HepG2 (cell line): ENCODE measurements around the gene ATP11A. TPM values are rescaled to one million over a fixed set of nuclear protein-coding genes. Genes with fewer than 3 reads are reported as not detected.

ENCODE experiments used
- ATAC-seq: fragments of 200-7000 bp; cut with Tn5 transposase; 3 replicates; pipeline ENCODE4 v1.9.1; 2020; ENCODE audit warnings: mild to moderate bottlenecking, moderate library complexity
- BruUV-seq: library from RNA; stranded (reverse); fragments of 400-500 nt; replicated peaks from 2 replicates; lab custom pipeline; 2021; lab: Mats Ljungman, UMichigan
- CTCF ChIA-PET: fragments of 300-600 bp; formaldehyde crosslinking; extraction: SDS; loops from one replicate; lab custom pipeline; 2021; ENCODE audit warnings: low total read pairs, inconsistent platforms, low intra/inter-chr PET ratio; lab: Yijun Ruan, JAX
- POLR2A ChIA-PET: fragments of 350-600 bp; sonication (Branson Sonifier 250); formaldehyde crosslinking; loops from one replicate; lab custom pipeline; 2020; ENCODE audit warnings: antibody characterized with exemption, inconsistent platforms; lab: Yijun Ruan, JAX
- DNase-seq: peaks from one replicate; pipeline ENCODE4 v3.0.0-alpha.2; 2015; ENCODE audit warnings: low spot score
- FAIRE-seq: peaks from 3 replicates; lab custom pipeline; 2011; peaks lifted over from hg19 to GRCh38; lab: Jason Lieb, UNC
- H2AFZ ChIP-seq: one replicate; pipeline ENCODE4 v1.6.1; 2011; ENCODE audit warnings: low read length, inconsistent platforms
- H3K27ac ChIP-seq: fragments of 300-600 bp; 3 replicates; pipeline ENCODE4 v1.8.0; 2011; ENCODE audit warnings: mixed run types, mild to moderate bottlenecking, mixed read lengths, low read length, inconsistent platforms; ENCODE audit not compliant: insufficient read depth; ENCODE audit errors: extremely low read length
- H3K27me3 ChIP-seq, 2 experiments: fragments of 200-600 bp in 1 of 2; 2 replicates in 1 of 2; 3 replicates in 1 of 2; pipeline versions ENCODE4 v1.6.0 to v1.8.0; 2011; ENCODE audit warnings: low read length in 2 of 2, mild to moderate bottlenecking in 2 of 2, moderate library complexity in 2 of 2, inconsistent platforms in 1 of 2; ENCODE audit not compliant: insufficient read depth in 2 of 2, control insufficient read depth in 1 of 2
- H3K36me3 ChIP-seq, 2 experiments: fragments of 200-600 bp in 1 of 2; replicated peaks in 1 of 2; 2 replicates in 1 of 2; 3 replicates in 1 of 2; pipeline versions ENCODE4 v1.5.1 to v1.8.0; 2011; ENCODE audit warnings: low read length in 2 of 2, inconsistent platforms in 1 of 2; ENCODE audit not compliant: insufficient read depth in 2 of 2, control insufficient read depth in 1 of 2
- H3K4me1 ChIP-seq: 2 replicates; pipeline ENCODE4 v1.5.1; 2012; ENCODE audit warnings: low read length, inconsistent platforms; ENCODE audit not compliant: insufficient read depth
- H3K4me2 ChIP-seq: 2 replicates; pipeline ENCODE4 v1.6.0; 2011; ENCODE audit warnings: low read depth, low read length, inconsistent platforms
- H3K4me3 ChIP-seq, 3 experiments: fragments of 200-600 bp in 1 of 3; sonication (generic), shearing (Covaris generic) in 1 of 3; replicated peaks in 1 of 3; 2 replicates each; pipeline ENCODE4 v1.5.1; 2011 to 2016; ENCODE audit warnings: low read length in 3 of 3, inconsistent platforms in 2 of 3, low read depth in 2 of 3, mild to moderate bottlenecking in 2 of 3, control low read depth in 1 of 3, mixed read lengths in 1 of 3; ENCODE audit not compliant: insufficient read depth in 1 of 3
- H3K79me2 ChIP-seq: one replicate; pipeline ENCODE4 v1.6.1; 2011; ENCODE audit warnings: low read length, inconsistent platforms; ENCODE audit not compliant: insufficient read depth
- H3K9ac ChIP-seq: 2 replicates; pipeline ENCODE4 v1.6.0; 2011; ENCODE audit warnings: mild to moderate bottlenecking, low read depth, low read length, inconsistent platforms; ENCODE audit not compliant: insufficient read depth
- H3K9me3 ChIP-seq: 2 replicates; pipeline ENCODE4 v1.5.1; 2012; ENCODE audit warnings: mild to moderate bottlenecking, low read length
- H4K20me1 ChIP-seq: 2 replicates; pipeline ENCODE4 v1.6.0; 2011; ENCODE audit warnings: inconsistent platforms, mild to moderate bottlenecking, low read length, moderate library complexity; ENCODE audit not compliant: insufficient read depth
- ELF3 ChIP-seq: IDR thresholded peaks from 2 replicates; pipeline ENCODE4 v1.6.1; 2016; ENCODE audit warnings: missing genetic modification reagents, missing compliant biosample characterization
- HHEX ChIP-seq: IDR thresholded peaks from 2 replicates; pipeline ENCODE4 v1.6.1; 2016; ENCODE audit warnings: control low read depth
- HMG20B ChIP-seq: conservative IDR thresholded peaks from 2 replicates; pipeline ENCODE4 v1.6.1; 2016; ENCODE audit warnings: missing genetic modification reagents, missing compliant biosample characterization
- MAFK ChIP-seq, 2 experiments: IDR thresholded peaks in 1 of 2; conservative IDR thresholded peaks in 1 of 2; 2 replicates each; pipeline ENCODE4 v1.6.1; 2011; ENCODE audit warnings: improper control_type of control experiment in 2 of 2, low read length in 2 of 2
- NCOR1 ChIP-seq: fragments of 200-600 bp; sonication (generic); IDR thresholded peaks from 2 replicates; pipeline ENCODE4 v1.7.0; 2017; ENCODE audit warnings: antibody characterized with exemption, low read length, borderline replicate concordance
- SMARCC2 ChIP-seq: fragments of 450-650 bp; IDR thresholded peaks from 2 replicates; pipeline ENCODE4 v1.6.1; 2017; ENCODE audit warnings: antibody characterized with exemption, mild to moderate bottlenecking
- STAT5B ChIP-seq: sonication (generic); formaldehyde crosslinking; IDR thresholded peaks from 2 replicates; pipeline ENCODE4 v1.4.0; 2020; ENCODE audit warnings: missing genetic modification reagents
- TCF7 ChIP-seq: sonication (generic); IDR thresholded peaks from 2 replicates; pipeline ENCODE4 v1.6.1; 2016; ENCODE audit warnings: antibody characterized with exemption, low read depth
- ZFP36 ChIP-seq: fragments of 150-350 bp; IDR thresholded peaks from 2 replicates; pipeline ENCODE4 v1.6.1; 2018; ENCODE audit warnings: borderline replicate concordance, low read length, low read depth; ENCODE audit not compliant: partially characterized antibody
- ZFP37 ChIP-seq: sonication (generic); formaldehyde crosslinking; IDR thresholded peaks from 2 replicates; pipeline ENCODE4 v1.4.0; 2020; ENCODE audit warnings: missing genetic modification reagents, borderline replicate concordance
- ZKSCAN8 ChIP-seq: IDR thresholded peaks from 2 replicates; pipeline ENCODE4 v1.6.1; 2016; ENCODE audit warnings: borderline replicate concordance, missing genetic modification reagents, missing compliant biosample characterization
- ZNF17 ChIP-seq: sonication (generic); formaldehyde crosslinking; IDR thresholded peaks from 2 replicates; pipeline ENCODE4 v1.5.0; 2020; ENCODE audit warnings: mild to moderate bottlenecking, missing genetic modification reagents
- ZSCAN12 ChIP-seq: sonication (generic); formaldehyde crosslinking; IDR thresholded peaks from 2 replicates; pipeline ENCODE4 v1.9.0; 2021; ENCODE audit warnings: mild to moderate bottlenecking, missing genetic modification reagents
- WGBS: methylation state at CpG from one replicate; pipeline ENCODE4 v1.1.6; 2017; ENCODE audit warnings: low lambda C conversion rate; 5-methylcytosine and 5-hydroxymethylcytosine counted together
- in situ Hi-C: cut with HindIII; loops from 2 replicates; pipeline ENCODE4 v1.10.0; 2017; ENCODE audit warnings: low pct_unique_long_range_greater_than_20kb; ENCODE audit not compliant: extremely low pct_ligation_motif_present
- intact Hi-C: fragments of 100-400 bp; cut with micrococcal nuclease; formaldehyde crosslinking; loops from one replicate; pipeline ENCODE4 v1.10.0; 2022; ENCODE audit not compliant: unreplicated experiment
- polyA plus RNA-seq, 8 experiments: library from polyadenylated mRNA; depleted of rRNA in 3 of 8; stranded (reverse) in 7 of 8; unstranded in 1 of 8; fragments of >200 nt; fragmentation: Illumina TruSeq in 4 of 8; extraction: Trizol in 4 of 8; gene quantifications; 2 replicates each; pipeline versions ENCODE4 v1.2.1 to v1.2.3, GENCODE V29; 2011 to 2016; ENCODE audit warnings: low read depth in 4 of 8, missing spikeins in 1 of 8, mixed read lengths in 1 of 8; ENCODE audit not compliant: insufficient read depth in 1 of 8
- total RNA-seq, 5 experiments: library from RNA; depleted of rRNA; stranded (reverse); fragments of >200 nt; fragmentation: Illumina TruSeq; extraction: Trizol; gene quantifications; 2 replicates each; pipeline ENCODE4 v1.2.3, GENCODE V29; 2016; ENCODE audit warnings: low read depth in 1 of 5
- TF ChIP-seq, protein P1 (sequence below): sonication (generic); formaldehyde crosslinking; IDR thresholded peaks from 2 replicates; pipeline ENCODE4 v1.4.0; 2020; ENCODE audit warnings: low read depth, missing genetic modification reagents
- TF ChIP-seq, protein P2 (sequence below): IDR thresholded peaks from 2 replicates; pipeline ENCODE4 v1.6.1; 2016; ENCODE audit warnings: low read depth, control low read depth
- TF ChIP-seq, protein P3 (sequence below): IDR thresholded peaks from 2 replicates; pipeline ENCODE4 v1.6.1; 2016; ENCODE audit warnings: missing biosample characterization, missing genetic modification reagents, low read depth
- TF ChIP-seq, protein P4 (sequence below): sonication (generic); formaldehyde crosslinking; IDR thresholded peaks from 2 replicates; pipeline ENCODE4 v1.4.0; 2020; ENCODE audit warnings: mild to moderate bottlenecking, missing genetic modification reagents
- TF ChIP-seq, protein P5 (sequence below): sonication (generic); formaldehyde crosslinking; IDR thresholded peaks from 2 replicates; pipeline ENCODE4 v1.4.0; 2020; ENCODE audit warnings: low read depth, mild to moderate bottlenecking, missing genetic modification reagents

The ATP11A gene
- total and polyA plus RNA-seq, 2 of the 13 experiments (the other 11 are each of a cell fraction or from before 2014, with no cell fraction given), result 18.4 to 20.1 TPM

DNA sequence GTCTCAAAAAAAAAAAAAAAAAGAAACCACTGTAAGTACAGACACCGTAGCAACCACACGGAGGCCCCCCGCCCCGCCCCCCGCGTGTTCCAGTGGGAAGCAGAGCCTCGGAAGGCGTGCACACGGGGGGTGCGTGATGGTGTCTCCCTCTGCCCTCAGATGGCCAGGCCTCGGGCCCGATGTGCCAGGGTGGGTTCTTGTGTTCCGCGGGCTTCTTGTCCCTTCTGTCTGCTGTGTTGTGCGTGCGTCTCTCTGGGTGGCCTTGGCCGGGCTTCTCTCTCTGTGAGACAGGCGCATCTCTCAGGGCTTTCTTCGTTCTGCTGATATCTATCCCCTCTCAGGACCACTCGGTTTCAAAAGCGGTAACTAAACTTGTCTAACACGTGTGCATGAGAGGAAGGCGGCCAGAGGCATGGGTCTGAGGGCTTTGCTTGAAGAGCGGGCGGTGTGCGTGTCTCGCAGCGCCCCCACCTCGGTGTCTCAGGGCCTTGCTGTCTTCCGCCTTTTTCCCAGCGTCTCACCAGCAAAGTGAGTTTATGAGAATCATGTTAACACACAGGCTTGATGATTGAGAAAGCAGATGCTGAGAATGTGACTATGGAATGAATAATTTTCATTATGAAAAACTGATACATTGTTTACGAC lies 12.6 kb downstream of the ATP11A start:
- intact Hi-C loops, result no loop called here
- DNase-seq, result no peak
- no peak overlapping the region for H3K27ac ChIP-seq
- H4K20me1 ChIP-seq, result peaks cover 81% of the 10 kb centered on the region
- H3K36me3 ChIP-seq, result peaks cover 12 to 31% of the 10 kb centered on the region in 2 experiments
- ChIA-PET CTCF (no interaction called here), POLR2A (no interaction called here)
- no peak for FAIRE-seq
- H3K9ac ChIP-seq, result no peak overlapping the region
- H3K9me3 ChIP-seq, result no peaks in the 10 kb centered on the region
- in situ Hi-C loops, result no loop called here
- no TSS peak for BruUV-seq
- 94% methylated on average over 32 of the region's 32 CpGs for WGBS
- no peak overlapping the region for H3K4me2 ChIP-seq
- peaks cover 95% of the 10 kb centered on the region for H3K79me2 ChIP-seq
- H3K4me3 ChIP-seq, result no peak overlapping the region
- no peak overlapping the region for H2AFZ ChIP-seq
- no peaks in the 10 kb centered on the region for H3K27me3 ChIP-seq
- H3K4me1 ChIP-seq, result peaks cover 45% of the 10 kb centered on the region
- ATAC-seq, result no peak
- TF ChIP-seq TCF7 (no peak), ZFP36 (no peak), ZSCAN12 (CRISPR knock-in tag) (no peak), NCOR1 (no peak), ELF3 (no peak), ZNF17 (no peak), ZKSCAN8 (CRISPR knock-in tag) (no peak), SMARCC2 (no peak), ZFP37 (no peak), HHEX (CRISPR knock-in tag) (no peak), STAT5B (CRISPR knock-in tag) (no peak), MAFK (conservative IDR thresholded peaks at IDR 0.05 in 1 of 2, IDR thresholded peaks at IDR 0.05 in 1 of 2; ENCODE audit: low read length in 2 of 2) (no peak), HMG20B (CRISPR knock-in tag) (no peak)
- TF ChIP-seq, protein P1, sequence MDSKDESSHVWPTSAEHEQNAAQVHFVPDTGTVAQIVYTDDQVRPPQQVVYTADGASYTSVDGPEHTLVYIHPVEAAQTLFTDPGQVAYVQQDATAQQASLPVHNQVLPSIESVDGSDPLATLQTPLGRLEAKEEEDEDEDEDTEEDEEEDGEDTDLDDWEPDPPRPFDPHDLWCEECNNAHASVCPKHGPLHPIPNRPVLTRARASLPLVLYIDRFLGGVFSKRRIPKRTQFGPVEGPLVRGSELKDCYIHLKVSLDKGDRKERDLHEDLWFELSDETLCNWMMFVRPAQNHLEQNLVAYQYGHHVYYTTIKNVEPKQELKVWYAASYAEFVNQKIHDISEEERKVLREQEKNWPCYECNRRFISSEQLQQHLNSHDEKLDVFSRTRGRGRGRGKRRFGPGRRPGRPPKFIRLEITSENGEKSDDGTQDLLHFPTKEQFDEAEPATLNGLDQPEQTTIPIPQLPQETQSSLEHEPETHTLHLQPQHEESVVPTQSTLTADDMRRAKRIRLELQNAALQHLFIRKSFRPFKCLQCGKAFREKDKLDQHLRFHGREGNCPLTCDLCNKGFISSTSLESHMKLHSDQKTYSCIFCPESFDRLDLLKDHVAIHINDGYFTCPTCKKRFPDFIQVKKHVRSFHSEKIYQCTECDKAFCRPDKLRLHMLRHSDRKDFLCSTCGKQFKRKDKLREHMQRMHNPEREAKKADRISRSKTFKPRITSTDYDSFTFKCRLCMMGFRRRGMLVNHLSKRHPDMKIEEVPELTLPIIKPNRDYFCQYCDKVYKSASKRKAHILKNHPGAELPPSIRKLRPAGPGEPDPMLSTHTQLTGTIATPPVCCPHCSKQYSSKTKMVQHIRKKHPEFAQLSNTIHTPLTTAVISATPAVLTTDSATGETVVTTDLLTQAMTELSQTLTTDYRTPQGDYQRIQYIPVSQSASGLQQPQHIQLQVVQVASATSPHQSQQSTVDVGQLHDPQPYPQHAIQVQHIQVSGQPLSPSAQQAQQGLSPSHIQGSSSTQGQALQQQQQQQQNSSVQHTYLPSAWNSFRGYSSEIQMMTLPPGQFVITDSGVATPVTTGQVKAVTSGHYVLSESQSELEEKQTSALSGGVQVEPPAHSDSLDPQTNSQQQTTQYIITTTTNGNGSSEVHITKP, result no peak
- TF ChIP-seq, protein P2, sequence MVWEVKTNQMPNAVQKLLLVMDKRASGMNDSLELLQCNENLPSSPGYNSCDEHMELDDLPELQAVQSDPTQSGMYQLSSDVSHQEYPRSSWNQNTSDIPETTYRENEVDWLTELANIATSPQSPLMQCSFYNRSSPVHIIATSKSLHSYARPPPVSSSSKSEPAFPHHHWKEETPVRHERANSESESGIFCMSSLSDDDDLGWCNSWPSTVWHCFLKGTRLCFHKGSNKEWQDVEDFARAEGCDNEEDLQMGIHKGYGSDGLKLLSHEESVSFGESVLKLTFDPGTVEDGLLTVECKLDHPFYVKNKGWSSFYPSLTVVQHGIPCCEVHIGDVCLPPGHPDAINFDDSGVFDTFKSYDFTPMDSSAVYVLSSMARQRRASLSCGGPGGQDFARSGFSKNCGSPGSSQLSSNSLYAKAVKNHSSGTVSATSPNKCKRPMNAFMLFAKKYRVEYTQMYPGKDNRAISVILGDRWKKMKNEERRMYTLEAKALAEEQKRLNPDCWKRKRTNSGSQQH, result no peak
- TF ChIP-seq, protein P3, sequence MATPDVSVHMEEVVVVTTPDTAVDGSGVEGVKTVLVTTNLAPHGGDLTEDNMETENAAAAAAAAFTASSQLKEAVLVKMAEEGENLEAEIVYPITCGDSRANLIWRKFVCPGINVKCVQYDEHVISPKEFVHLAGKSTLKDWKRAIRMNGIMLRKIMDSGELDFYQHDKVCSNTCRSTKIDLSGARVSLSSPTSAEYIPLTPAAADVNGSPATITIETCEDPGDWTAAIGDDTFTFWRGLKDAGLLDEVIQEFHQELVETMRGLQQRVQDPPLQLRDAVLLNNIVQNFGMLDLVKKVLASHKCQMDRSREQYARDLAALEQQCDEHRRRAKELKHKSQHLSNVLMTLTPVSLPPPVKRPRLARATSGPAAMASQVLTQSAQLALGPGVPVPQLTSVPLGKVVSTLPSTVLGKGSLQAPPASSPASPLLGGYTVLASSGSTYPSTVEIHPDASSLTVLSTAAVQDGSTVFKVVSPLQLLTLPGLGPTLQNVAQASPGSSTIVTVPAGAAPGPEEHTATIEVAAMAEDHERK (CRISPR knock-in tag), result no peak
- TF ChIP-seq, protein P4, sequence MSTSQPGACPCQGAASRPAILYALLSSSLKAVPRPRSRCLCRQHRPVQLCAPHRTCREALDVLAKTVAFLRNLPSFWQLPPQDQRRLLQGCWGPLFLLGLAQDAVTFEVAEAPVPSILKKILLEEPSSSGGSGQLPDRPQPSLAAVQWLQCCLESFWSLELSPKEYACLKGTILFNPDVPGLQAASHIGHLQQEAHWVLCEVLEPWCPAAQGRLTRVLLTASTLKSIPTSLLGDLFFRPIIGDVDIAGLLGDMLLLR, result no peak
- TF ChIP-seq, protein P5, sequence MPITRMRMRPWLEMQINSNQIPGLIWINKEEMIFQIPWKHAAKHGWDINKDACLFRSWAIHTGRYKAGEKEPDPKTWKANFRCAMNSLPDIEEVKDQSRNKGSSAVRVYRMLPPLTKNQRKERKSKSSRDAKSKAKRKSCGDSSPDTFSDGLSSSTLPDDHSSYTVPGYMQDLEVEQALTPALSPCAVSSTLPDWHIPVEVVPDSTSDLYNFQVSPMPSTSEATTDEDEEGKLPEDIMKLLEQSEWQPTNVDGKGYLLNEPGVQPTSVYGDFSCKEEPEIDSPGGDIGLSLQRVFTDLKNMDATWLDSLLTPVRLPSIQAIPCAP (CRISPR knock-in tag), result no peak
